Mucosa of stomach (tissue), 1 donor: ENCODE measurements around the gene SYNPR.
"Not testable (repeated sequence)": the region's sequence is repeated elsewhere in the genome, so short reads cannot be mapped to it uniquely, and the experiment has no call there.

Experiments used
- H3K27me3 ChIP-seq: one replicate; pipeline ENCODE4 v1.7.0; 2013; ENCODE audit warnings: mild to moderate bottlenecking, low read length; ENCODE audit not compliant: control insufficient read depth, insufficient read depth
- H3K36me3 ChIP-seq: one replicate; pipeline ENCODE4 v1.7.0; 2013; ENCODE audit warnings: low read length; ENCODE audit not compliant: control insufficient read depth, insufficient read depth
- H3K4me1 ChIP-seq: one replicate; pipeline ENCODE4 v1.7.0; 2013; ENCODE audit warnings: mild to moderate bottlenecking, low read length; ENCODE audit not compliant: control insufficient read depth, insufficient read depth
- H3K4me3 ChIP-seq: one replicate; pipeline ENCODE4 v1.7.0; 2013; ENCODE audit warnings: low read length
- H3K9ac ChIP-seq: one replicate; pipeline ENCODE4 v1.7.0; 2013; ENCODE audit warnings: mild to moderate bottlenecking, low read length, moderate library complexity
- H3K9me3 ChIP-seq: one replicate; pipeline ENCODE4 v1.7.0; 2013; ENCODE audit warnings: mild to moderate bottlenecking, low read length, moderate library complexity; ENCODE audit not compliant: control insufficient read depth
- donor health status: Pancreatic carcinoma.

SYNPR gene

DNA sequence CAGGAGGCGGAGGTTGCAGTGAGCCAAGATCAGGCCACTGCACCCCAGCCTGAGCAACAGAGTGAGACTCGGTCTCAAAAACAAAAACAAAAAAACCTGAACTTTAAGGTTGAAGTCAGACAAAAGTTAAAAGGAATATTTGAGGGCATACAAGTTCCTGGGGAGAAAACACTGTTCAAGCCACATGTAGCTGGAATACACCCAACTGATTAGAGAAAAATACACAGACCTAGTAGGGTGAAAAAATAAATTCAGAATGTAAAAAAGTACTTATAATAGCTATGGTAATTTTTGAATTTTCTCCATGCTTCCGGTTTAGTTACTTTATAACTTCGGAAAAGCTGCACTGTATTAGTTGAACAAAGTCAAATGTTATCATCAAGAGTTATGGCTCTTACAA is 331.7 kb downstream of the SYNPR start:
- H3K4me3 ChIP-seq, result no peak overlapping the region
- H3K27me3 ChIP-seq, result no peaks in the 10 kb centered on the region
- H3K9me3 ChIP-seq, result no peaks in the 10 kb centered on the region
- no peak overlapping the region for H3K9ac ChIP-seq
- H3K4me1 ChIP-seq, result no peaks in the 10 kb centered on the region
- H3K36me3 ChIP-seq, result no peaks in the 10 kb centered on the region

GRCh38 chr3:63611382-63611781 is 333.3 kb downstream of the SYNPR start:
- H3K9me3 ChIP-seq, result no peaks in the 10 kb centered on the region
- H3K36me3 ChIP-seq, result no peaks in the 10 kb centered on the region
- H3K27me3 ChIP-seq, result no peaks in the 10 kb centered on the region
- no peak overlapping the region for H3K4me3 ChIP-seq
- H3K9ac ChIP-seq, result no peak overlapping the region
- H3K4me1 ChIP-seq, result no peaks in the 10 kb centered on the region

DNA sequence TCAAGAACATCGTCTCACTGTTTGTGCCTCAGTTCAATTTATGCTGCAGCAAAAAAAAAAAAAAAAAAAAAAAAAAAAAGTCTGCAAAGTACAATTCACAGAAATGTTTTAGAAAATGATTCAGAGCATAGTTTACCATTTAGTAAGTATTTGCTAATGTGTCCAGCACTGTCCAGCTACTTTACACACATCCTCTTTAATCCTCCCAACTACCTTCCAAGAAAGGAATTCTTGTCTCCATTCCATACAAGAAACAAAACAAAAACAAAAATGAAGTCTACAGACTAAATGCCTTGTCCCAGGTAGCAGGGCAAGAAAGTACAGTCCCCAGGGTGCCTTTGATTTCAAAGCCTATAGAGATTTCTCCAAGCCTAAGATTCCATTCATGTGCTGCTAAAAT is 335.5 kb downstream of the SYNPR start:
- Histone ChIP-seq H3K4me3 (no peak overlapping the region), H3K27me3 (no peaks in the 10 kb centered on the region), H3K4me1 (no peaks in the 10 kb centered on the region), H3K36me3 (no peaks in the 10 kb centered on the region), H3K9ac (no peak overlapping the region), H3K9me3 (no peaks in the 10 kb centered on the region)

GRCh38 chr3:63617391-63617790 is 339.3 kb downstream of the SYNPR start:
- no peaks in the 10 kb centered on the region for H3K9me3 ChIP-seq
- H3K4me3 ChIP-seq, result no peak overlapping the region
- no peak overlapping the region for H3K9ac ChIP-seq
- no peaks in the 10 kb centered on the region for H3K27me3 ChIP-seq
- H3K4me1 ChIP-seq, result no peaks in the 10 kb centered on the region
- H3K36me3 ChIP-seq, result no peaks in the 10 kb centered on the region

GRCh38 chr3:63624941-63625560 is 346.9 kb downstream of the SYNPR start:
- Histone ChIP-seq H3K9me3 (no peaks in the 10 kb centered on the region), H3K9ac (no peak overlapping the region), H3K4me1 (no peaks in the 10 kb centered on the region), H3K4me3 (no peak overlapping the region), H3K36me3 (no peaks in the 10 kb centered on the region), H3K27me3 (no peaks in the 10 kb centered on the region)

- H3K9me3 ChIP-seq, result no peaks in the 10 kb centered on the region
- no peak overlapping the region for H3K9ac ChIP-seq
- H3K4me1 ChIP-seq, result no peaks in the 10 kb centered on the region
- H3K4me3 ChIP-seq, result no peak overlapping the region
- no peaks in the 10 kb centered on the region for H3K27me3 ChIP-seq
- no peaks in the 10 kb centered on the region for H3K36me3 ChIP-seq
Observed at GRCh38 chr3:63631670-63632069, 353.6 kb downstream of the SYNPR start.

GRCh38 chr3:63635186-63635585 is 357.1 kb downstream of the SYNPR start:
- no peaks in the 10 kb centered on the region for H3K36me3 ChIP-seq
- no peak overlapping the region for H3K4me3 ChIP-seq
- H3K9ac ChIP-seq, result no peak overlapping the region
- no peaks in the 10 kb centered on the region for H3K27me3 ChIP-seq
- no peaks in the 10 kb centered on the region for H3K9me3 ChIP-seq
- H3K4me1 ChIP-seq, result no peaks in the 10 kb centered on the region

DNA sequence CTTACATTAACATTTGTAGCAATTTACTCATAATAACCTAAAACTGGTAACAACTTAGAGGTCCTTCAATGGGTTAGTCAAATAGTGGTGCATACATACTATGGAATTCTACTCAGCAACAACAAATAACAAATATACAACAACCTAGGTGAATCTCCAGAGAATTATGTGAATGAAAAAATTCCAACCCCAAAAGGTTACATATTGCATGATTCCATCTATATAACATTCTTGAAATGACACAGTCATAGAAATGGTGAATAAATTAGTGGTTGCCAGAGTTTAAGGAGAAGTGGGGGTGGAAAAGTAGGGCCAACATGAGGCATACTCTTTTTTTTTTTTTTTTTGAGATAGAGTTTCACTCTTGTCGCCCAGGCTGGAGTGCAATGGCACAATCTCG is 361.7 kb downstream of the SYNPR start:
- H3K36me3 ChIP-seq, result no peaks in the 10 kb centered on the region
- H3K9ac ChIP-seq, result no peak overlapping the region
- no peaks in the 10 kb centered on the region for H3K4me1 ChIP-seq
- no peaks in the 10 kb centered on the region for H3K27me3 ChIP-seq
- H3K9me3 ChIP-seq, result no peaks in the 10 kb centered on the region
- no peak overlapping the region for H3K4me3 ChIP-seq

DNA sequence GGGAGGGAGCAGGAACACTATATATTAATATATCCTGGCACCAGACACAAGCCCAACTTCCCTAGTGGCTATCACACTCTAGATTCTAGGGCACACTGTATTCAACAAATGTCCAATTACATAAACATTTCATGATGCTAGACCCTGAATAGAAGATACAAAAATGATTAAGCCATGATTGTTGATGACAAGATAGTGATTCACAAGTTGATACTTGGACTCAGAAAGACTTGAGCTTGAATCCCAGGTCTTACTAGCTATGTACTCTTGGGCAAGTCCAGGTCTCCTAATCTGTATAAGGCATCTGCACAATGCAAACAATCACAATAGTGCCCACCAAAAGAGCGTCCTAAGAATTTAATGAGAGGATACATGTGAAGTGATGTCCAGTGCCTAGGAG is 364.4 kb downstream of the SYNPR start:
- no peaks in the 10 kb centered on the region for H3K27me3 ChIP-seq
- no peak overlapping the region for H3K4me3 ChIP-seq
- H3K9me3 ChIP-seq, result no peaks in the 10 kb centered on the region
- H3K36me3 ChIP-seq, result no peaks in the 10 kb centered on the region
- H3K4me1 ChIP-seq, result no peaks in the 10 kb centered on the region
- H3K9ac ChIP-seq, result no peak overlapping the region

DNA sequence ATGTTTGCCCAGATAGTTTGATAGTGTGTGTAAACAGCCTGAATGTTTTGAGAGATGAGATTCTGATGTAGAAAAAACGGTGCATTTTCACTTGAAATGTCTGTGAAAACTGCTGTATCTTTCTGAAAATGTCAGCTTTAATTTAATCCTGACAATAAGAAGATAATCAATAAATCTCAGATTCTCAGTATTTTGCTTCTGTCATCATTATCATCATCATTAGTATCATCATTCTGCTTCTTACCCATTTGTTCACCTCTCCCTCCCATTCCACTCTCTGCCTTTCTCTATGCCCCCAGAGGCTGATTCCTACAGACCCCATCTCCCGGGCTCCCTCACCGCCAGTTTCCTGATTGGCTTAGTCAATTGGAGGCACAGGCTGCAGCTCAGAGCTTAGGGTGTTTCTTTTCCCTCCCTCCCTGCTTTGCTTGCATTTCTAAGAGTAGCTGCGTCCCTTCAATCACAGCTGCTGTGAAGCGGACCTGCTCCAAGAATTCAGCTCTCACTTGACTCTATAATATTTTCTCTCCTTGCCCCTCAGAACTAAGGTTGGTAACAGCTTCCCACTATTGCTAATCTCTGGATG is 366.2 kb downstream of the SYNPR start:
- H3K27me3 ChIP-seq, result no peaks in the 10 kb centered on the region
- no peaks in the 10 kb centered on the region for H3K36me3 ChIP-seq
- H3K9me3 ChIP-seq, result no peaks in the 10 kb centered on the region
- no peak overlapping the region for H3K9ac ChIP-seq
- no peak overlapping the region for H3K4me3 ChIP-seq
- no peaks in the 10 kb centered on the region for H3K4me1 ChIP-seq

GRCh38 chr3:63644928-63645781 is 367.0 kb downstream of the SYNPR start:
- not testable (repeated sequence) for H3K4me1 ChIP-seq, H3K27me3 ChIP-seq, H3K36me3 ChIP-seq, H3K9ac ChIP-seq, H3K4me3 ChIP-seq, H3K9me3 ChIP-seq

GRCh38 chr3:63652066-63652725 is 374.1 kb downstream of the SYNPR start, which contains the start of gene SNTN:
TSS of gene SNTN (plus strand) at chr3:63652675. CDS start at chr3:63652688, 13 bp downstream.
- Histone ChIP-seq H3K4me1 (no peaks in the 10 kb centered on the region), H3K9me3 (no peaks in the 10 kb centered on the region), H3K4me3 (no peak within 1 kb of the TSS), H3K27me3 (no peaks in the 10 kb centered on the region), H3K9ac (no peak within 1 kb of the TSS), H3K36me3 (no peaks in the 10 kb centered on the region)
